Measurements from ENCODE around the gene TTLL10. TPM values are rescaled to one million over a fixed set of nuclear protein-coding genes. Genes with fewer than 3 reads are reported as not detected.
"Not testable (repeated sequence)": the region's sequence is repeated elsewhere in the genome, so short reads cannot be mapped to it uniquely, and the experiment has no call there.

TTLL10 gene
- total and polyA plus RNA-seq, 2 donors: 0.08 TPM; not detected in 1

GRCh38 chr1:1167841-1168450 is 5.7 kb upstream of the TTLL10 start:
- Histone ChIP-seq H3K4me3 (ENCODE audit: low read depth, low read length) (no peak overlapping the region), H3K4me1 (ENCODE audit: insufficient read depth) (no peaks in the 10 kb centered on the region), H3K36me3 (ENCODE audit: insufficient read depth) (no peaks in the 10 kb centered on the region), H3K27ac (ENCODE audit: low read depth) (no peak overlapping the region)
- WGBS: 79% methylated on average over 36 of the region's 36 CpGs
- no peak for DNase-seq (ENCODE audit: extremely low spot score)

GRCh38 chr1:1168451-1169411 is 4.9 kb upstream of the TTLL10 start:
- WGBS: 72% methylated on average over 37 of the region's 37 CpGs
- Histone ChIP-seq H3K27ac (ENCODE audit: low read depth) (no peak overlapping the region), H3K4me1 (ENCODE audit: insufficient read depth) (no peaks in the 10 kb centered on the region), H3K4me3 (ENCODE audit: low read depth, low read length) (no peak overlapping the region), H3K36me3 (ENCODE audit: insufficient read depth) (no peaks in the 10 kb centered on the region)
- DNase-seq (ENCODE audit: extremely low spot score): no peak

- WGBS: 68% methylated on average over 32 of the region's 32 CpGs
- Histone ChIP-seq H3K27ac (ENCODE audit: low read depth) (no peak overlapping the region), H3K36me3 (ENCODE audit: insufficient read depth) (no peaks in the 10 kb centered on the region), H3K4me1 (ENCODE audit: insufficient read depth) (no peaks in the 10 kb centered on the region), H3K4me3 (ENCODE audit: low read depth, low read length) (no peak overlapping the region)
- DNase-seq (ENCODE audit: extremely low spot score): no peak
Measured at GRCh38 chr1:1169429-1170214, 4.1 kb upstream of the TTLL10 start.

- H3K27ac ChIP-seq (ENCODE audit: low read depth): no peak overlapping the region
- 45% methylated on average over 26 of the region's 26 CpGs for WGBS
- DNase-seq (ENCODE audit: extremely low spot score): no peak
- no peak overlapping the region for H3K4me3 ChIP-seq (ENCODE audit: low read depth, low read length)
- H3K36me3 ChIP-seq (ENCODE audit: insufficient read depth): no peaks in the 10 kb centered on the region
- no peaks in the 10 kb centered on the region for H3K4me1 ChIP-seq (ENCODE audit: insufficient read depth)
Measured at GRCh38 chr1:1170215-1171091, 3.2 kb upstream of the TTLL10 start.

GRCh38 chr1:1171161-1171545 is 2.5 kb upstream of the TTLL10 start:
- Histone ChIP-seq H3K27ac (ENCODE audit: low read depth) (no peak overlapping the region), H3K4me3 (ENCODE audit: low read depth, low read length) (no peak overlapping the region), H3K36me3 (ENCODE audit: insufficient read depth) (no peaks in the 10 kb centered on the region), H3K4me1 (ENCODE audit: insufficient read depth) (no peaks in the 10 kb centered on the region)
- no peak for DNase-seq (ENCODE audit: extremely low spot score)
- 73% methylated on average over 12 of the region's 12 CpGs for WGBS

- WGBS: 78% methylated on average over 33 of the region's 33 CpGs
- Histone ChIP-seq H3K36me3 (ENCODE audit: insufficient read depth) (no peaks in the 10 kb centered on the region), H3K27ac (ENCODE audit: low read depth) (no peak overlapping the region), H3K4me1 (ENCODE audit: insufficient read depth) (no peaks in the 10 kb centered on the region), H3K4me3 (ENCODE audit: low read depth, low read length) (no peak overlapping the region)
- DNase-seq (ENCODE audit: extremely low spot score): no peak
Measured at GRCh38 chr1:1171546-1172340, 1.9 kb upstream of the TTLL10 start.

- Histone ChIP-seq H3K27ac (ENCODE audit: low read depth) (no peak overlapping the region), H3K36me3 (ENCODE audit: insufficient read depth) (no peaks in the 10 kb centered on the region), H3K4me1 (ENCODE audit: insufficient read depth) (no peaks in the 10 kb centered on the region), H3K4me3 (ENCODE audit: low read depth, low read length) (no peak overlapping the region)
- DNase-seq (ENCODE audit: extremely low spot score): no peak
- WGBS: 54% methylated on average over 32 of the region's 32 CpGs
Measured at GRCh38 chr1:1173061-1173792, 453 bp upstream of the TTLL10 start.

- Histone ChIP-seq H3K4me1 (ENCODE audit: insufficient read depth) (no peaks in the 10 kb centered on the region), H3K36me3 (ENCODE audit: insufficient read depth) (no peaks in the 10 kb centered on the region), H3K27ac (ENCODE audit: low read depth) (no peak overlapping the region), H3K4me3 (ENCODE audit: low read depth, low read length) (no peak overlapping the region)
- WGBS: 85% methylated on average over 29 of the region's 29 CpGs
- no peak for DNase-seq (ENCODE audit: extremely low spot score)
Measured at GRCh38 chr1:1175221-1176062, 1.8 kb downstream of the TTLL10 start.

GRCh38 chr1:1176063-1176761 is 2.5 kb downstream of the TTLL10 start:
- H3K4me3 ChIP-seq (ENCODE audit: low read depth, low read length); H3K4me1 ChIP-seq (ENCODE audit: insufficient read depth); H3K36me3 ChIP-seq (ENCODE audit: insufficient read depth); H3K27ac ChIP-seq (ENCODE audit: low read depth); DNase-seq (ENCODE audit: extremely low spot score): not testable (repeated sequence)
- WGBS: 30% methylated on average over 22 of the region's 22 CpGs

- no peaks in the 10 kb centered on the region for H3K36me3 ChIP-seq (ENCODE audit: insufficient read depth)
- H3K4me1 ChIP-seq (ENCODE audit: insufficient read depth): no peaks in the 10 kb centered on the region
- H3K4me3 ChIP-seq (ENCODE audit: low read depth, low read length): no peak overlapping the region
- 71% methylated on average over 7 of the region's 7 CpGs for WGBS
- H3K27ac ChIP-seq (ENCODE audit: low read depth): no peak overlapping the region
- no peak for DNase-seq (ENCODE audit: extremely low spot score)
Measured at GRCh38 chr1:1176931-1177330, 3.3 kb downstream of the TTLL10 start.

Measured in urinary bladder (tissue), 4 donors.